ENCODE results near the gene C7orf25.

C7orf25 gene

DNA sequence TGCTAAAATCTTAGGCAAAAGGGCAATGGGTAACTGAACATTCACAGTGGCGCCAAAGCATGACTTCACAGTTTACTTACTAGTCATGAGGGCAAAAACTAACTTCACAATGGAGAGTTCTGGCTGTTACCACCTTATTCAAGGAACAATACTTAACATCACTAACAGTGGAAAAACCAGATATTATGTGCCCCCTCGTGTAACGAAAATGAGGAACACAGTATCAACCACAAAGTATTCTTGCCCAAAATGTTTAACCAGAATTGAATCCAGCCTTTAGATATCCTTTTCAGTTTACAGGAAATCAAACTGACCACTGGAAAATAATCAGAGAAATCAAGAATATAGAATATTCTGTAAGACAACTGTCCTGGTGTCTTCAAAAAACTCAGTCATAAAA, 9.5 kb downstream of the C7orf25 start:
- no peaks in the 10 kb centered on the region for H3K4me1 ChIP-seq (ENCODE audit: low read depth, poor library complexity, severe bottlenecking)
- H2AFZ ChIP-seq (ENCODE audit: low read depth): no peak overlapping the region
- no peak overlapping the region for H3K27ac ChIP-seq
- no peak overlapping the region for H3K4me2 ChIP-seq
- H3K4me3 ChIP-seq (IDR thresholded peaks at IDR 0.05; ENCODE audit: insufficient read depth, low read depth, low read length): no peak overlapping the region
- no peaks in the 10 kb centered on the region for H4K20me1 ChIP-seq (ENCODE audit: insufficient read depth)
- no peaks in the 10 kb centered on the region for H3K27me3 ChIP-seq (ENCODE audit: insufficient read depth, low read depth)
- H3K79me2 ChIP-seq (ENCODE audit: insufficient read depth, low read depth): no peaks in the 10 kb centered on the region
- H3K9ac ChIP-seq: no peak overlapping the region
- no peak for TF ChIP-seq CTCF (conservative IDR thresholded peaks at IDR 0.05; ENCODE audit: low read depth, low read length)
- no peaks in the 10 kb centered on the region for H3K36me3 ChIP-seq (ENCODE audit: insufficient read depth)

DNA sequence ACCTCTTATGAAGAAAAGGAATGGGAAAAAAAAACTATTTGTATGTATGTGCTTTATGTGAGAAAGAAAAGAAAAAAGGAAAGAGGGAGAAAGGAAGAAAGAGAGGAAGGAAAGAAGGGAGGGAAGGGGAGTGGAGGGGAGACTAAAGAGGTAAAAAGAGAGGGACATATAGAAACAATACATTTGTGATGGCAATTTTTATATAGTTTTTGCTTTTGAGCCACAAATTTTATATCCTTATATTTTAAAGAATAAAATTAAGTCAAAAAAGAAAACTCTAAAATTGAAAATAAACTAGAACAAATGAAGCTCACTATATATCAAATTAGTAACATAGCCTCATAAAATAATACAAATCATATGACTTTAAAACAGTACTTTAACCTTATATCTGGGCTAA, 11.0 kb downstream of the C7orf25 start:
- Histone ChIP-seq H3K4me1 (ENCODE audit: low read depth, poor library complexity, severe bottlenecking) (no peaks in the 10 kb centered on the region), H3K9ac (no peak overlapping the region), H4K20me1 (ENCODE audit: insufficient read depth) (no peaks in the 10 kb centered on the region), H2AFZ (ENCODE audit: low read depth) (no peak overlapping the region), H3K4me3 (IDR thresholded peaks at IDR 0.05; ENCODE audit: insufficient read depth, low read depth, low read length) (no peak overlapping the region), H3K27ac (no peak overlapping the region), H3K36me3 (ENCODE audit: insufficient read depth) (no peaks in the 10 kb centered on the region), H3K79me2 (ENCODE audit: insufficient read depth, low read depth) (no peaks in the 10 kb centered on the region), H3K27me3 (ENCODE audit: insufficient read depth, low read depth) (no peaks in the 10 kb centered on the region), H3K4me2 (no peak overlapping the region)
- no peak for TF ChIP-seq CTCF (conservative IDR thresholded peaks at IDR 0.05; ENCODE audit: low read depth, low read length)

DNA sequence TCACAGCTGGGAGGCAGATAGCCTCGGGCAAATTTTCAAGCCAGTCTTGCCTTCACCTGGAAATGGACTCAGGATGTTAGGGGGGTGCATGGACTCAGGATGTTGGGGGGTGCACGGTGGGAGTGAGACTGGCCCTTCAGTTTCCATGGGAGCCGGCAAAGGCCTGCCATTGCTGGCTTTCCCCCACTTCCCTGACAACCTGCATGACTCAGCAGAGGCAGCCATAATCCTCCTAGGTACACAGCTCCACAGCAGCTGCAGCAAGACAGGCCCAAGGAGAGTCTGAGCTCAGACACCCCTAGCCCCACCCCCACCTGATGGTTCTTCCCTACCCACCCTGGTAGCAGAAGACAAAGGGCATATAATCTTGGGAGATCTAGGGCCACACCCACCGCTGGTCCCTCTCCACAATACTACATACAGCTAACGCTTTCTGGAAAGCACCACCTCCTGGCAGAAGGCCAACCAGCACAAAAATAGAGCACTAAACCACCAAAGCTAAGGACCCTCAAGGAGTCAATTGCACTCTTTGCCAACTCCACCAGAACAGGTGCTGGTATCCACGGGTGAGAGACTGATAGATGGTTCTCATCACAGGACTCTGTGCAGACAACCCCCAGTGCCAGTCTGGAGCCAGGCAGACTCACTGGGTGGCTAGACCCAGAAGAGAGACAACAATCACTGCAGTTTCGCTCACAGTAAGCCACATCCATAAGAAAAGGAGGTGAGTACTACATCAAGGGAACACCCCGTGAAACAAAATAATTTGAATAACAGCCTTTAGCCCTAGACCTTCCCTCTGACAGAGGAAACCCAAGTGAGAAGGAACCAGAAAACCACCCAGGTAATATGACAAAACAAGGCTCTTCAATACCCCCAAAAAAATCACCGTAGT, 18.3 kb downstream of the C7orf25 start:
- no peaks in the 10 kb centered on the region for H3K36me3 ChIP-seq (ENCODE audit: insufficient read depth)
- TF ChIP-seq CTCF (conservative IDR thresholded peaks at IDR 0.05; ENCODE audit: low read depth, low read length): no peak
- no peak overlapping the region for H2AFZ ChIP-seq (ENCODE audit: low read depth)
- no peak overlapping the region for H3K4me3 ChIP-seq (IDR thresholded peaks at IDR 0.05; ENCODE audit: insufficient read depth, low read depth, low read length)
- H3K4me2 ChIP-seq: no peak overlapping the region
- H3K27me3 ChIP-seq (ENCODE audit: insufficient read depth, low read depth): no peaks in the 10 kb centered on the region
- H4K20me1 ChIP-seq (ENCODE audit: insufficient read depth): no peaks in the 10 kb centered on the region
- no peak overlapping the region for H3K9ac ChIP-seq
- no peaks in the 10 kb centered on the region for H3K79me2 ChIP-seq (ENCODE audit: insufficient read depth, low read depth)
- no peak overlapping the region for H3K27ac ChIP-seq
- no peaks in the 10 kb centered on the region for H3K4me1 ChIP-seq (ENCODE audit: low read depth, poor library complexity, severe bottlenecking)

GRCh38 chr7:42886893-42887505, 24.9 kb downstream of the C7orf25 start:
- H3K4me2 ChIP-seq: no peak overlapping the region
- no peak overlapping the region for H2AFZ ChIP-seq (ENCODE audit: low read depth)
- no peaks in the 10 kb centered on the region for H3K79me2 ChIP-seq (ENCODE audit: insufficient read depth, low read depth)
- no peak for TF ChIP-seq CTCF (conservative IDR thresholded peaks at IDR 0.05; ENCODE audit: low read depth, low read length)
- no peak overlapping the region for H3K4me3 ChIP-seq (IDR thresholded peaks at IDR 0.05; ENCODE audit: insufficient read depth, low read depth, low read length)
- H3K9ac ChIP-seq: no peak overlapping the region
- no peaks in the 10 kb centered on the region for H3K36me3 ChIP-seq (ENCODE audit: insufficient read depth)
- H3K27ac ChIP-seq: no peak overlapping the region
- H4K20me1 ChIP-seq (ENCODE audit: insufficient read depth): no peaks in the 10 kb centered on the region
- H3K4me1 ChIP-seq (ENCODE audit: low read depth, poor library complexity, severe bottlenecking): no peaks in the 10 kb centered on the region
- no peaks in the 10 kb centered on the region for H3K27me3 ChIP-seq (ENCODE audit: insufficient read depth, low read depth)
